BJ (cell line): ENCODE results near the gene PEMT. TPM values are rescaled to one million over a fixed set of nuclear protein-coding genes. Genes with fewer than 3 reads are reported as not detected.

Experiments
- CTCF ChIA-PET: fragments of 350-600 bp; formaldehyde crosslinking; extraction: SDS; loops from one replicate; lab custom pipeline; 2021; ENCODE audit warnings: antibody characterized with exemption, inconsistent platforms; lab: Yijun Ruan, JAX
- POLR2A ChIA-PET: fragments of 300-600 bp; sonication (Branson Sonifier 250); formaldehyde crosslinking; extraction: SDS; loops from one replicate; lab custom pipeline; 2021; ENCODE audit warnings: antibody characterized with exemption; lab: Charles Lee
- DNase-seq: peaks from one replicate; pipeline ENCODE4 v3.0.0-alpha.2; 2011; ENCODE audit warnings: low read depth
- H3K27me3 ChIP-seq: 2 replicates; pipeline ENCODE4 v1.6.0; 2011; ENCODE audit warnings: low read length; ENCODE audit not compliant: control insufficient read depth, insufficient read depth
- H3K36me3 ChIP-seq: 2 replicates; pipeline ENCODE4 v1.5.1; 2011; ENCODE audit warnings: low read length; ENCODE audit not compliant: control insufficient read depth, insufficient read depth
- H3K4me3 ChIP-seq: 2 replicates; pipeline ENCODE4 v1.5.1; 2011; ENCODE audit warnings: low read depth, mild to moderate bottlenecking, control low read depth, low read length
- polyA plus RNA-seq: library from polyadenylated mRNA; depleted of rRNA; stranded (reverse); fragments of >200 nt; gene quantifications from 2 replicates; pipeline ENCODE4 v1.2.3, GENCODE V29; 2011
- TF ChIP-seq, protein P1 (sequence below): IDR thresholded peaks from 2 replicates; pipeline ENCODE4 v1.5.1; 2011; ENCODE audit warnings: low read depth, mild to moderate bottlenecking, control low read depth, inconsistent platforms, low read length, moderate library complexity; ENCODE audit not compliant: insufficient read depth

Gene PEMT
- polyA plus RNA-seq, 1 experiment: 50.7 TPM

DNA sequence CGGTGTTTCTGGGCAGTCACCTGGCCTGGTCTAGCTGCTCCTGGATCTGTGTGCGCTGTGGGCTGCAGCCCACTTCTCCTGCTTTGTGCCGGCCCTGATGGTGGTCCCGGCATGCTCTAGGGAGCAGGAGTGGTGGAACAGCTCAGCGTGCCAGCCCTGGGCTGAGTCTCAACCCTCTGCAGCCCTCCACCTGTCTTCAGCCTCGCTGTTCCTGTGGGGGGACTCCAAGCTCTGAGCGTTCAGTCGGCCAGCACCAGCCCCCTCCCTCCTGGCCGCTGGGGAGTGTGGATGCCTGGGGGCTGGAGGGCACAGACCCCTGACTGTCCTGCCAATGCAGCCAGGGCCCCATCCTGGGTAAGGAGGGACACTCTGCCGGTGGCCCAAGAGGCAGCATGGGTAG, 71.6 kb downstream of the PEMT start:
- TF ChIP-seq, protein P1, sequence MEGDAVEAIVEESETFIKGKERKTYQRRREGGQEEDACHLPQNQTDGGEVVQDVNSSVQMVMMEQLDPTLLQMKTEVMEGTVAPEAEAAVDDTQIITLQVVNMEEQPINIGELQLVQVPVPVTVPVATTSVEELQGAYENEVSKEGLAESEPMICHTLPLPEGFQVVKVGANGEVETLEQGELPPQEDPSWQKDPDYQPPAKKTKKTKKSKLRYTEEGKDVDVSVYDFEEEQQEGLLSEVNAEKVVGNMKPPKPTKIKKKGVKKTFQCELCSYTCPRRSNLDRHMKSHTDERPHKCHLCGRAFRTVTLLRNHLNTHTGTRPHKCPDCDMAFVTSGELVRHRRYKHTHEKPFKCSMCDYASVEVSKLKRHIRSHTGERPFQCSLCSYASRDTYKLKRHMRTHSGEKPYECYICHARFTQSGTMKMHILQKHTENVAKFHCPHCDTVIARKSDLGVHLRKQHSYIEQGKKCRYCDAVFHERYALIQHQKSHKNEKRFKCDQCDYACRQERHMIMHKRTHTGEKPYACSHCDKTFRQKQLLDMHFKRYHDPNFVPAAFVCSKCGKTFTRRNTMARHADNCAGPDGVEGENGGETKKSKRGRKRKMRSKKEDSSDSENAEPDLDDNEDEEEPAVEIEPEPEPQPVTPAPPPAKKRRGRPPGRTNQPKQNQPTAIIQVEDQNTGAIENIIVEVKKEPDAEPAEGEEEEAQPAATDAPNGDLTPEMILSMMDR: no peak
- Histone ChIP-seq H3K27me3 (no peaks in the 10 kb centered on the region), H3K4me3 (no peak overlapping the region), H3K36me3 (no peaks in the 10 kb centered on the region)
- no peak for DNase-seq
- POLR2A ChIA-PET: no interaction called here
- CTCF ChIA-PET: interaction anchor here (0.9 to 1.0 kb wide), 2 partner anchors 29 to 94 kb away, joined by 3 read pairs; no protein-coding TSS in a partner anchor

DNA sequence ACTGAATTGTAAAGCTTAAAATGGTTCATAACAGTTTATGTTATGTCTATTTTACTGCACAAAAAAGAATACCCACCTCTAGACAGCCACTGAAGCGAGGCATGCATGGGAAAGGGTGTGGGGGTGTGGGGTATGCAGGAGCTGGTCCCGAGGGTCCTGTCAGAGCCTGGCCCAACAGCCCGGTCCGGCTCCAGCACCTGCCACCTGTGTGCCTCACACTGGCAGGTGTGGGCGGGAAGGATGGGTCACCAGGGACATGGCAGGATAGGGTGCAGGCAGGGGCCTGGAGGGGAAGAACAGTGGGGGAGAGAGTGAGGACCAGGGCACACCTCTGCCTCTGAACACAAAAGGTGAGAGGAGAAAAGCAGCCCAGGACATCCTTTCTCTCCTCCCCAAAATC, 72.6 kb downstream of the PEMT start:
- CTCF ChIA-PET: interaction anchor here (0.6 to 1.3 kb wide), 3 partner anchors 19 to 95 kb away, joined by 3 to 4 read pairs (median 3); no protein-coding TSS in a partner anchor
- POLR2A ChIA-PET: no interaction called here
- TF ChIP-seq, protein P1: no peak
- no peak for DNase-seq
- Histone ChIP-seq H3K27me3 (no peaks in the 10 kb centered on the region), H3K4me3 (no peak overlapping the region), H3K36me3 (no peaks in the 10 kb centered on the region)

DNA sequence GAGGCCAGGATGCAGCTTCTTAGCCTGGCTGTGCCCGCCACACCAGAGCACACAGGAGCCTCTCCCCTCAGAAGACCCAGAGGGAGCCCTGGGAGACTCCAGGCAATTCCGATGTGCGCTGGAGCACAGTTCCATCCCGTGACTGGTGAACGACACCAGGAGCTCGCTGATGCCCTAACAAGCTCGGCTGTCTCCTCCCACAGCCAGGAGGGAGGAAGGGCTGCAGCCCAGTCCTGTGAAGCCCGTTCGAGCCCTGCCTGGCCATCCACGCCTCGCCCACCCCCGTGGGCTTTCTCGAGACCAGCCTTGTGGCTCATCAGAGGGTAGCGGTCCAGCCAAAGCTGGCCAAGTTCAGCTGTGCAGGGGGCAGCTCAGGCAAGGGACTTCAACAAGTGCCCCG, 73.5 kb downstream of the PEMT start:
- no peak overlapping the region for H3K4me3 ChIP-seq
- no peaks in the 10 kb centered on the region for H3K27me3 ChIP-seq
- DNase-seq: no peak
- H3K36me3 ChIP-seq: no peaks in the 10 kb centered on the region
- ChIA-PET CTCF (interaction anchor here (0.8 to 1.3 kb wide), 2 partner anchors 22 to 96 kb away, joined by 3 to 4 read pairs; partner anchors contain the start of gene RASD1), POLR2A (no interaction called here)
- TF ChIP-seq, protein P1: no peak

DNA sequence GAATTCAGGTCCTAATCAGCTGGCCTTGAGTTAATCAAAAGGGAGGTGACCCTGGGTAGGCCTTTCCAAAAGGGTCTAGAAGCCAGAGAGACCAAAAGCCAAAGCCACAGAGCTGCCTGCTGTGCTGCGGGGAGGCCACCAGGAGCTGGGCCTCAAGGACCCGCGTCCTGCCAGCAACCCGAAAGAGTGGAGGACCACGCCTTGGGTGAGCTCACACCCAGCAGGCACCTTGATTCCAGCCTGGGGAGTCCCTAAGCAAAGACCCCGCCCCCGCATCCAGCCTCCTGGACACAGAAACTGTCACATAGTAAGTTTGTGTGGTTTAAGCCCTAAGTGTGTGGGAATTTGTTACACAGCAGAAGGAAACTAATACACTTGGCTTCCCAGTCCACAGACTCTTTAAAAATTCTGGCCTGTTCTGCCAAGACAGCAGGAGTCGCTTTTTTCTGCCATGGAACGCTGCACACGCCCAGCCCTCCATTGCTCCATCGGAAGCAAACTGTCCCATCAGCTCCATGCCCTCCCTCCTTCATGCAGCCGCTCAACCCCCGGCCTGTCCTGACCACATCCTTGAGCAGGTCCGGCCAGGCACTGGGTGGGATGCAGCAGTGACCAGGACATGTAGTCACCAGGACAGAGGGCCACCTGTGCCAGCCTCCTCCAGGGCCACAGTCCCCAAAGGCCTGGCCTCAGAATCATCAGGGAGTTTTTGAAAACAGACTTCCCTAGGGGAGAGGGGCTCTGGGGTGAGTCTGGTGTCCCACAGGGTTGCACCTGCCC, 74.4 kb downstream of the PEMT start:
- H3K4me3 ChIP-seq: no peak overlapping the region
- POLR2A ChIA-PET: no interaction called here
- CTCF ChIA-PET: interaction anchor here (0.7 to 3.7 kb wide), 6 partner anchors 9 to 323 kb away, joined by 3 to 19 read pairs (median 6); partner anchors contain the start of gene RASD1
- TF ChIP-seq, protein P1: no peak
- H3K27me3 ChIP-seq: no peaks in the 10 kb centered on the region
- no peak for DNase-seq
- no peaks in the 10 kb centered on the region for H3K36me3 ChIP-seq

DNA sequence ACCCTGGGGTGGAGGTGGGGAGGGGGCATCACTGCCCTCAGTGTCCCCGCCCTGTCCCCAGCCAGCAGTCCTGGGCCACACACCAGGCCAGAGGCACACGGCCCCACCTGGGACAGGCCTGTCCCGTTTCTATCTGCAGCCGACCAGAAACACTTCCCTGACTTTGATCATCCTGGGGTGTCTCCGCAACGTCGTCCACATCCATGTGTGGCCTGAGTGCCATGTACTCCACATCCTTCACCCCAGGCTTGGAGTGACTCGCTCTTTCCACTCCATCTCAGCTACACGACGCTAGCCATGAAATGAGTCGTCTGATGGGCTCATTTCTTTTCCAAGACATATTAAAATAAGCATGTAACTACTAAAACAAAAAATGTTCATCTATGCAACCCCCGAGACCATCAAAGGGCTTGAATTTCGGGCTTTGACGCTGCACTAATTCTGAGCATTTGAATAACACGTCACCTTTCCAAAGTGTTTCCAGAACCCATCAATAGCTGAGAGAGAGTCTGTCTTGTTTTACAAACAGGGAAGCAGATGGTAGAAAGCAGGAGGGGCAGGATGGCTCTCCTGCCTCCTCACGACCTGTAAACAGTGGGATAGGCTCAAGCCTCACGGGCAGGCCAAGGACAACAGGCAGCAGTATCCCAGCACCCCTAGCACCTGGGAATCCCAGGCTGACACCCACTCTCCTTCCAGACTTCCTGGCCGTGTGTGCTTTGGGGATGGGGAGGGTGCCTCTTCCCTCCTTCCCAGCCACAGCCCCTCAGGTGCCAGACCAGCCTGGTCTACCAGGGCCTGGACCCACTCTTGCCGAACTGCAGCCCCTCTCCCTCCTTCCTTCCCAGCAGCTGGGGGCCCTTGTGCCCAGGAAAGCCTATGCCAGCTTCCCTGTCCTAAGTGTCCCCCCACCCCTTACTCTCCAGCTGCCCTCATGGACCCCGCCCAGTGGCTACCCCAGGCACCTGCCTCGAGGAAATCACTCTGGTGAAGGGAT, 75.3 kb downstream of the PEMT start:
- TF ChIP-seq, protein P1: no peak
- Histone ChIP-seq H3K27me3 (no peaks in the 10 kb centered on the region), H3K36me3 (no peaks in the 10 kb centered on the region), H3K4me3 (no peak overlapping the region)
- ChIA-PET POLR2A (no interaction called here), CTCF (interaction anchor here (0.6 to 3.7 kb wide), 8 partner anchors 9 to 324 kb away, joined by 3 to 19 read pairs (median 3); partner anchors contain the start of gene RASD1)
- DNase-seq: peak; percentile 49
